Endothelial cell of umbilical vein (primary cell): ENCODE results near the gene TOP3A. TPM values are rescaled to one million over a fixed set of nuclear protein-coding genes. Genes with fewer than 3 reads are reported as not detected.

Experiments used
- BruUV-seq: library from RNA; stranded (reverse); fragments of 400-500 nt; replicated peaks from 2 replicates; lab custom pipeline; 2021; lab: Mats Ljungman, UMichigan
- CTCF ChIA-PET: fragments of 300-600, 350-600 bp; sonication (Branson Sonifier 250); formaldehyde crosslinking; loops from one replicate; lab custom pipeline; 2021; ENCODE audit warnings: antibody characterized with exemption, inconsistent platforms; lab: Charles Lee
- POLR2A ChIA-PET: fragments of 300-600, 350-600 bp; sonication (Branson Sonifier 250); formaldehyde crosslinking; loops from one replicate; lab custom pipeline; 2021; ENCODE audit warnings: antibody characterized with exemption, inconsistent platforms; lab: Charles Lee
- DNase-seq: peaks from one replicate; pipeline ENCODE4 v3.0.0-alpha.2; 2011; ENCODE audit warnings: low read depth, low spot score
- FAIRE-seq: peaks from 2 replicates; lab custom pipeline; 2011; peaks lifted over from hg19 to GRCh38; lab: Jason Lieb, UNC
- H2AFZ ChIP-seq: 2 replicates; pipeline ENCODE4 v1.6.0; 2012; ENCODE audit warnings: low read depth, low read length, control low read depth, inconsistent platforms
- H3K27ac ChIP-seq: 2 replicates; pipeline ENCODE4 v1.5.1; 2011; ENCODE audit warnings: low read depth, mild to moderate bottlenecking, control low read depth, low read length, moderate library complexity; ENCODE audit not compliant: insufficient read depth
- H3K27me3 ChIP-seq, 2 experiments: 2 replicates each; pipeline versions ENCODE4 v1.6.0 to v1.6.1; 2011; ENCODE audit warnings: low read length in 2 of 2, mixed read lengths in 1 of 2; ENCODE audit not compliant: control insufficient read depth in 2 of 2, insufficient read depth in 2 of 2
- H3K36me3 ChIP-seq, 2 experiments: 2 replicates in 1 of 2; 3 replicates in 1 of 2; pipeline ENCODE4 v1.5.1; 2011; ENCODE audit warnings: low read length in 2 of 2, mild to moderate bottlenecking in 1 of 2, moderate library complexity in 1 of 2; ENCODE audit not compliant: control insufficient read depth in 2 of 2, insufficient read depth in 2 of 2; ENCODE audit errors: extremely low read depth in 1 of 2
- H3K4me1 ChIP-seq: 3 replicates; pipeline ENCODE4 v1.5.1; 2011; ENCODE audit warnings: mild to moderate bottlenecking, low read length; ENCODE audit not compliant: control insufficient read depth, insufficient read depth; ENCODE audit errors: extremely low read depth
- H3K4me2 ChIP-seq: 2 replicates; pipeline ENCODE4 v1.6.1; 2011; ENCODE audit warnings: low read length, control low read depth, mixed read lengths; ENCODE audit not compliant: insufficient read depth
- H3K4me3 ChIP-seq, 3 experiments: fragments of 200-600 bp in 1 of 3; sonication (generic), shearing (Covaris generic) in 1 of 3; replicated peaks in 1 of 3; 2 replicates each; pipeline ENCODE4 v1.5.1; 2011 to 2016; ENCODE audit warnings: control low read depth in 3 of 3, low read length in 3 of 3, mild to moderate bottlenecking in 2 of 3, inconsistent platforms in 1 of 3, low read depth in 1 of 3, moderate library complexity in 1 of 3; ENCODE audit not compliant: insufficient read depth in 1 of 3
- H3K79me2 ChIP-seq: 2 replicates; pipeline ENCODE4 v1.6.0; 2012; ENCODE audit warnings: low read length, inconsistent platforms; ENCODE audit not compliant: control insufficient read depth, insufficient read depth
- H3K9ac ChIP-seq: replicated peaks from 2 replicates; pipeline ENCODE3; 2011; ENCODE audit warnings: low read length, control low read depth; ENCODE audit not compliant: insufficient read depth; ENCODE audit errors: extremely low read depth
- H3K9me1 ChIP-seq: replicated peaks from 3 replicates; pipeline ENCODE4 v1.6.0; 2011; ENCODE audit warnings: mild to moderate bottlenecking, low read length; ENCODE audit not compliant: control insufficient read depth, insufficient read depth; ENCODE audit errors: extremely low read depth
- H3K9me3 ChIP-seq: replicated peaks from 2 replicates; pipeline ENCODE4 v1.5.1; 2012; ENCODE audit warnings: low read length, inconsistent platforms; ENCODE audit not compliant: control insufficient read depth, insufficient read depth
- H4K20me1 ChIP-seq: replicated peaks from 2 replicates; pipeline ENCODE3; 2011; ENCODE audit warnings: mild to moderate bottlenecking, low read length; ENCODE audit not compliant: control insufficient read depth, insufficient read depth; ENCODE audit errors: extremely low read depth
- CTCF ChIP-seq, 2 donors: IDR thresholded peaks; 1 replicate in 1 of 2; 2 replicates in 1 of 2; pipeline ENCODE4 v1.5.1; 2011; ENCODE audit warnings: low read length in 2 of 2, mild to moderate bottlenecking in 2 of 2, moderate library complexity in 2 of 2, control low read depth in 1 of 2, inconsistent platforms in 1 of 2, low read depth in 1 of 2; ENCODE audit not compliant: insufficient read depth in 1 of 2; ENCODE audit errors: extremely low read depth in 1 of 2
- EZH2 ChIP-seq: IDR thresholded peaks from 2 replicates; pipeline ENCODE4 v1.6.1; 2012; ENCODE audit warnings: borderline replicate concordance, low read depth, mild to moderate bottlenecking, moderate library complexity, low read length, inconsistent platforms; ENCODE audit not compliant: severe bottlenecking
- FOS ChIP-seq: IDR thresholded peaks from 2 replicates; pipeline ENCODE4 v1.6.1; 2011; ENCODE audit warnings: mild to moderate bottlenecking, low read length, moderate library complexity, borderline replicate concordance; ENCODE audit not compliant: insufficient read depth
- GATA2 ChIP-seq: IDR thresholded peaks from 2 replicates; pipeline ENCODE4 v1.7.0; 2011; ENCODE audit warnings: low read depth, mild to moderate bottlenecking, moderate library complexity, mixed read lengths, low read length; ENCODE audit not compliant: insufficient read length, insufficient read depth
- JUN ChIP-seq: IDR thresholded peaks from 2 replicates; pipeline ENCODE4 v1.6.1; 2011; ENCODE audit warnings: borderline replicate concordance, low read depth; ENCODE audit not compliant: insufficient read length, insufficient read depth
- MAX ChIP-seq: IDR thresholded peaks from 2 replicates; pipeline ENCODE4 v1.6.1; 2011; ENCODE audit not compliant: insufficient read depth, insufficient read length
- MYC ChIP-seq: IDR thresholded peaks from one replicate; pipeline ENCODE4 v1.6.1; 2011; ENCODE audit warnings: mild to moderate bottlenecking, low read depth, low read length
- POLR2A ChIP-seq: IDR thresholded peaks from 2 replicates; pipeline ENCODE4 v1.6.1; 2012; ENCODE audit warnings: low read depth, mild to moderate bottlenecking, control low read depth, low read length
- POLR2AphosphoS5 ChIP-seq: IDR thresholded peaks from 2 replicates; pipeline ENCODE4 v1.6.1; 2012; ENCODE audit warnings: low read depth, mild to moderate bottlenecking, control low read depth, low read length, moderate library complexity; ENCODE audit not compliant: insufficient read depth
- dilution Hi-C: fragments of 300-500 bp; cut with MboI; formaldehyde crosslinking; loops from one replicate; pipeline ENCODE4 v1.15.0; 2019; ENCODE audit warnings: low sequenced_read_pairs; ENCODE audit not compliant: extremely low pct_ligation_motif_present
- intact Hi-C: fragments of 100-400 bp; cut with micrococcal nuclease; formaldehyde crosslinking; loops from one replicate; pipeline ENCODE4 v1.10.0; 2022
- polyA plus RNA-seq, 4 experiments: library from polyadenylated mRNA; depleted of rRNA in 3 of 4; stranded (reverse) in 3 of 4; unstranded in 1 of 4; fragments of >200 nt; gene quantifications; 2 replicates each; pipeline versions ENCODE4 v1.2.1 to v1.2.3, GENCODE V29; 2011 to 2012; ENCODE audit warnings: missing spikeins in 1 of 4
- total RNA-seq: library from RNA; stranded (reverse); gene quantifications from 2 replicates; pipeline ENCODE4 v1.2.3, GENCODE V29; 2021

Gene TOP3A
- total and polyA plus RNA-seq, 2 donors (not counting 3 experiments of a cell fraction or from before 2014, with no cell fraction given): 20.4 to 53.1 TPM

GRCh38 chr17:18277076-18277475, 37.7 kb downstream of the TOP3A start:
- BruUV-seq: no TSS peak
- no peaks in the 10 kb centered on the region for H3K4me1 ChIP-seq
- no peaks in the 10 kb centered on the region for H3K9me1 ChIP-seq
- no peak overlapping the region for H3K4me2 ChIP-seq
- peaks cover 25 to 37% of the 10 kb centered on the region in 2 experiments for H3K36me3 ChIP-seq
- no peak overlapping the region for H3K27ac ChIP-seq
- intact Hi-C loops: no loop called here
- DNase-seq: no peak
- TF ChIP-seq MYC (no peak), CTCF (IDR thresholded peaks at IDR 0.05; ENCODE audit: extremely low read depth in 1 of 2, insufficient read depth in 1 of 2, low read depth in 1 of 2, low read length in 2 of 2) (no peak), FOS (no peak), POLR2AphosphoS5 (no peak), JUN (no peak), GATA2 (no peak), MAX (no peak), EZH2 (no peak), POLR2A (no peak)
- H3K9ac ChIP-seq: no peak overlapping the region
- FAIRE-seq: no peak
- H3K79me2 ChIP-seq: no peaks in the 10 kb centered on the region
- no peaks in the 10 kb centered on the region for H4K20me1 ChIP-seq
- no peak overlapping the region for H2AFZ ChIP-seq
- dilution Hi-C loops: no loop called here
- ChIA-PET CTCF (no interaction called here), POLR2A (no interaction called here)
- no peaks in the 10 kb centered on the region for H3K9me3 ChIP-seq
- H3K4me3 ChIP-seq: no peak overlapping the region
- no peaks in the 10 kb centered on the region for H3K27me3 ChIP-seq
